ENCODE measurements around the gene FAAP20.

Gene FAAP20

GRCh38 chr1:2175681-2176454, 18.7 kb downstream of the FAAP20 start:
- H3K36me3 ChIP-seq (ENCODE audit: control insufficient read depth, insufficient read depth, low read length): peaks cover 21% of the 10 kb centered on the region
- no peaks in the 10 kb centered on the region for H3K27me3 ChIP-seq (ENCODE audit: control insufficient read depth, insufficient read depth, low read length)
- H3K9me3 ChIP-seq (ENCODE audit: control insufficient read depth, insufficient read depth, low read length): no peaks in the 10 kb centered on the region
- no peak overlapping the region for H3K27ac ChIP-seq (ENCODE audit: low read length)
- DNase-seq (ENCODE audit: low read depth, low spot score): no peak
- WGBS (ENCODE audit: insufficient coverage, insufficient read length): no CpG with 5 or more reads among the region's 42 CpGs
- H3K4me1 ChIP-seq (ENCODE audit: control insufficient read depth, insufficient read depth, low read length): no peaks in the 10 kb centered on the region; the same call in 1 of the 2 replicates
- no peak overlapping the region for H3K4me3 ChIP-seq (ENCODE audit: low read length)

DNA sequence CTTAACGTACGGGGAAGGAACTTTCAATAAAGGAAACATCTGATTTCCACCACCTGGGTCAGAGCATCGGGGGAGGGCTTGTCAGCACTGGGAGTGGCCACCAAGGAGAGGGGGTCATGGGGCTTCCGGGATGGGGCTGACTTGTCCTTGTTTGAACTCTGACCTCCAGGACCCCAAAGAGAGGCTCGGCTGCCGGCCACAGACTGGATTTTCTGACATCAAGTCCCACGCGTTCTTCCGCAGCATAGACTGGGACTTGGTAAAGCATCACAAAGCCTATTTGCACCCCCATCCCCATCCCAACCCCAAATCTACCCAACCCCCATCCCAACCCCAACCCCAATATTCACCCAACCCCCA, 19.5 kb downstream of the FAAP20 start:
- peaks cover 17% of the 10 kb centered on the region; the same call in 1 of the 2 replicates for H3K36me3 ChIP-seq (ENCODE audit: control insufficient read depth, insufficient read depth, low read length)
- no CpG with 5 or more reads among the region's 9 CpGs for WGBS (ENCODE audit: insufficient coverage, insufficient read length)
- H3K4me3 ChIP-seq (ENCODE audit: low read length): no peak overlapping the region
- no peaks in the 10 kb centered on the region; the same call in 1 of the 2 replicates for H3K4me1 ChIP-seq (ENCODE audit: control insufficient read depth, insufficient read depth, low read length)
- no peaks in the 10 kb centered on the region for H3K27me3 ChIP-seq (ENCODE audit: control insufficient read depth, insufficient read depth, low read length)
- no peak for DNase-seq (ENCODE audit: low read depth, low spot score)
- no peaks in the 10 kb centered on the region for H3K9me3 ChIP-seq (ENCODE audit: control insufficient read depth, insufficient read depth, low read length)
- no peak overlapping the region for H3K27ac ChIP-seq (ENCODE audit: low read length)

- peaks cover 17% of the 10 kb centered on the region; the same call in 1 of the 2 replicates for H3K36me3 ChIP-seq (ENCODE audit: control insufficient read depth, insufficient read depth, low read length)
- peak; percentile 57 for DNase-seq (ENCODE audit: low read depth, low spot score)
Observed at GRCh38 chr1:2174348-2175054, 20.1 kb downstream of the FAAP20 start.

GRCh38 chr1:2173546-2174347, 20.8 kb downstream of the FAAP20 start:
- no peak overlapping the region for H3K4me3 ChIP-seq (ENCODE audit: low read length)
- no peak overlapping the region for H3K27ac ChIP-seq (ENCODE audit: low read length)
- DNase-seq (ENCODE audit: low read depth, low spot score): no peak
- H3K9me3 ChIP-seq (ENCODE audit: control insufficient read depth, insufficient read depth, low read length): no peaks in the 10 kb centered on the region
- no CpG with 5 or more reads among the region's 37 CpGs for WGBS (ENCODE audit: insufficient coverage, insufficient read length)
- H3K36me3 ChIP-seq (ENCODE audit: control insufficient read depth, insufficient read depth, low read length): peaks cover 17% of the 10 kb centered on the region; the same call in 1 of the 2 replicates
- H3K27me3 ChIP-seq (ENCODE audit: control insufficient read depth, insufficient read depth, low read length): no peaks in the 10 kb centered on the region
- no peaks in the 10 kb centered on the region; the same call in 1 of the 2 replicates for H3K4me1 ChIP-seq (ENCODE audit: control insufficient read depth, insufficient read depth, low read length)

More at GRCh38 chr1:2174348-2175054, 20.1 kb downstream of the FAAP20 start:
- Histone ChIP-seq H3K27me3 (ENCODE audit: control insufficient read depth, insufficient read depth, low read length) (no peaks in the 10 kb centered on the region), H3K4me1 (ENCODE audit: control insufficient read depth, insufficient read depth, low read length) (no peaks in the 10 kb centered on the region; the same call in 1 of the 2 replicates), H3K9me3 (ENCODE audit: control insufficient read depth, insufficient read depth, low read length) (no peaks in the 10 kb centered on the region), H3K4me3 (ENCODE audit: low read length) (no peak overlapping the region), H3K27ac (ENCODE audit: low read length) (no peak overlapping the region)
- no CpG with 5 or more reads among the region's 31 CpGs for WGBS (ENCODE audit: insufficient coverage, insufficient read length)

DNA sequence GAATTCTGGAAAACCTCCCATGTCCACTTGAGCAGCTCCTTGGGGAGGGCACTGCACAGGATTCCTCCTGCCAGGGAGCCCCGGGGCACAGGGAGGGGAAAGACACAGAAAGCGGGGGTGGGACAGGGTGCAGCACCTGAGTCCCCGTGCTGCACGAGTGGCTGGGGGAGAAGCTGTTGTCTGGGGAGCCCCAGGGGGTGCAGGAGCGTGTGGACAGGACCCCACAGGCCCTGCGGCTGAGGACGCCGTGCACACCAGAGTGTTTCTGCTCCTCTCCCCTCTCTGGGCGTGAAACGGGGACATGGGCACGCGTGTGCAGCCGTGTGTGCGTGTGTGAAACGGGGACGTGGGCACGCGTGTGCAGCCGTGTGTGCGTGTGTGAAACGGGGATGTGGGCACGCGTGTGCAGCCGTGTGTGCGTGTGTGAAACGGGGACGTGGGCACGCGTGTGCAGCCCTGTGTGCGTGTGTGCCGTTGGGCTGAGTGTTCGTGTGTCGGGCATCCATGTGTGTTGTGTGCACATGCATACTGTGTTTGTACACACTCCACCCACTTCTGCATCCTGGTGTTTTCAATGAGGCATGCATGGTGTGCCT, 21.9 kb downstream of the FAAP20 start:
- DNase-seq (ENCODE audit: low read depth, low spot score): no peak
- H3K27me3 ChIP-seq (ENCODE audit: control insufficient read depth, insufficient read depth, low read length): no peaks in the 10 kb centered on the region
- no peak overlapping the region for H3K4me3 ChIP-seq (ENCODE audit: low read length)
- H3K36me3 ChIP-seq (ENCODE audit: control insufficient read depth, insufficient read depth, low read length): peaks cover 14% of the 10 kb centered on the region; the same call in 1 of the 2 replicates
- H3K9me3 ChIP-seq (ENCODE audit: control insufficient read depth, insufficient read depth, low read length): no peaks in the 10 kb centered on the region
- H3K27ac ChIP-seq (ENCODE audit: low read length): no peak overlapping the region
- no peaks in the 10 kb centered on the region; the same call in 1 of the 2 replicates for H3K4me1 ChIP-seq (ENCODE audit: control insufficient read depth, insufficient read depth, low read length)
- no CpG with 5 or more reads among the region's 33 CpGs for WGBS (ENCODE audit: insufficient coverage, insufficient read length)

GRCh38 chr1:2172012-2172411, 22.6 kb downstream of the FAAP20 start:
- no peak overlapping the region for H3K27ac ChIP-seq (ENCODE audit: low read length)
- no peaks in the 10 kb centered on the region for H3K9me3 ChIP-seq (ENCODE audit: control insufficient read depth, insufficient read depth, low read length)
- DNase-seq (ENCODE audit: low read depth, low spot score): no peak
- peaks cover 14% of the 10 kb centered on the region; the same call in 1 of the 2 replicates for H3K36me3 ChIP-seq (ENCODE audit: control insufficient read depth, insufficient read depth, low read length)
- WGBS (ENCODE audit: insufficient coverage, insufficient read length): no CpG with 5 or more reads among the region's 26 CpGs
- H3K4me1 ChIP-seq (ENCODE audit: control insufficient read depth, insufficient read depth, low read length): no peaks in the 10 kb centered on the region; the same call in 1 of the 2 replicates
- no peaks in the 10 kb centered on the region for H3K27me3 ChIP-seq (ENCODE audit: control insufficient read depth, insufficient read depth, low read length)
- no peak overlapping the region for H3K4me3 ChIP-seq (ENCODE audit: low read length)

GRCh38 chr1:2170211-2170610, 24.4 kb downstream of the FAAP20 start:
- H3K9me3 ChIP-seq (ENCODE audit: control insufficient read depth, insufficient read depth, low read length): no peaks in the 10 kb centered on the region
- H3K4me3 ChIP-seq (ENCODE audit: low read length): no peak overlapping the region
- H3K36me3 ChIP-seq (ENCODE audit: control insufficient read depth, insufficient read depth, low read length): peaks cover 7% of the 10 kb centered on the region; the same call in 1 of the 2 replicates
- DNase-seq (ENCODE audit: low read depth, low spot score): no peak
- no peaks in the 10 kb centered on the region for H3K27me3 ChIP-seq (ENCODE audit: control insufficient read depth, insufficient read depth, low read length)
- WGBS (ENCODE audit: insufficient coverage, insufficient read length): no CpG with 5 or more reads among the region's 11 CpGs
- no peak overlapping the region for H3K27ac ChIP-seq (ENCODE audit: low read length)
- H3K4me1 ChIP-seq (ENCODE audit: control insufficient read depth, insufficient read depth, low read length): no peaks in the 10 kb centered on the region

- peaks cover 7% of the 10 kb centered on the region; the same call in 1 of the 2 replicates for H3K36me3 ChIP-seq (ENCODE audit: control insufficient read depth, insufficient read depth, low read length)
- H3K9me3 ChIP-seq (ENCODE audit: control insufficient read depth, insufficient read depth, low read length): no peaks in the 10 kb centered on the region
- H3K27ac ChIP-seq (ENCODE audit: low read length): no peak overlapping the region
- WGBS (ENCODE audit: insufficient coverage, insufficient read length): no CpG with 5 or more reads among the region's 43 CpGs
- peaks cover 2% of the 10 kb centered on the region; the same call in 1 of the 2 replicates for H3K4me1 ChIP-seq (ENCODE audit: control insufficient read depth, insufficient read depth, low read length)
- no peak overlapping the region for H3K4me3 ChIP-seq (ENCODE audit: low read length)
- H3K27me3 ChIP-seq (ENCODE audit: control insufficient read depth, insufficient read depth, low read length): no peaks in the 10 kb centered on the region
- DNase-seq (ENCODE audit: low read depth, low spot score): no peak
Observed at GRCh38 chr1:2169200-2169836, 25.3 kb downstream of the FAAP20 start.

DNA sequence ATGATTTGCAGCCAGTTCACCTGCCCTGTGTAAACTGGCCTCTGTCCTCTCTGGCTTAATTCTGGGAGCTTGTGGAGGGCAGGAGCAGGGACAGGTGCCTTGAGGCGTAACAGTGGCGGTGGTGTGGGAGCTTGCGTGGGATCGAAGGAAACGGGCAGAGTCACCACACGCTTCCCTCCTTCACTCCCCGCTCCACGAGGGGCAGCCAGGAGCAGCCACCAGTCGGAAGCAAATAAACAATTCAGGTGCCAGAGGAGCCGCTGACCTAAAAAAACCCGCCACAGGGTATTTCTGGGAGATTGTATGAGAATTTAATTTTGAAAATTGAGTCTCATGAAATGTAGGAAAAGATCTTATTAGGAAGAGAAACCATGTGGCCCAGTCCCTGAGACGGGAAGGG, 26.0 kb downstream of the FAAP20 start:
- Histone ChIP-seq H3K4me1 (ENCODE audit: control insufficient read depth, insufficient read depth, low read length) (peaks cover 2% of the 10 kb centered on the region; the same call in 1 of the 2 replicates), H3K9me3 (ENCODE audit: control insufficient read depth, insufficient read depth, low read length) (no peaks in the 10 kb centered on the region), H3K36me3 (ENCODE audit: control insufficient read depth, insufficient read depth, low read length) (peaks cover 7% of the 10 kb centered on the region; the same call in 1 of the 2 replicates), H3K27ac (ENCODE audit: low read length) (no peak overlapping the region), H3K27me3 (ENCODE audit: control insufficient read depth, insufficient read depth, low read length) (no peaks in the 10 kb centered on the region), H3K4me3 (ENCODE audit: low read length) (no peak overlapping the region)
- no CpG with 5 or more reads among the region's 12 CpGs for WGBS (ENCODE audit: insufficient coverage, insufficient read length)
- DNase-seq (ENCODE audit: low read depth, low spot score): no peak

Data from iPS DF 6.9 (cell line).